ENCODE data around the gene ADAMTSL1. TPM values are rescaled to one million over a fixed set of nuclear protein-coding genes. Genes with fewer than 3 reads are reported as not detected.

The ADAMTSL1 gene
- total RNA-seq, 4 donors from 2014 or later = 2.0 to 7.3 (median 3.7) TPM

DNA sequence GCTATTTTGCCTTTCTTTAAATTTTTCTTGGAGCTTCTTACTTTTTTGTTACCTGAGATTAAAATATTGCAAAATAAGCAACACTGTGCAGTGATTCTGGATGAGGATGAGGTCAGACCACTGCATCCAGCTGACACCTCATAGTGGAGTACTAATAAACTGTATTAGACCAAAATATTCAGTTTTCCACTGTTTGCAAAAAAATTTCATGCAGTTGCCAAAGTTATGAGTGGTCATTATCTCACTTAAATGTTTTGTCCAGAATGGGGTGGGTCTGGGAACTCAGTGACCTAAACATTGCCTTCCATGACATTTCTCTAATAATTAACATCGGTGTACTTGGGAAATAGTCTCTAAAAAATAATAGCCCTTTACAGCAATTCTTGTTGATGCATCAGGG lies 143.8 kb downstream of the ADAMTSL1 start:
- DNase-seq (ENCODE audit: low spot score) (no peak), ATAC-seq (ENCODE audit: low FRiP score) (no peak)
- no peak for TF ChIP-seq CTCF (IDR thresholded peaks at IDR 0.05)

- TF ChIP-seq CTCF (IDR thresholded peaks at IDR 0.05) = no peak
- DNase-seq (ENCODE audit: low spot score) = no peak
These were observed 144.9 kb downstream of the ADAMTSL1 start for GRCh38 chr9:18618862-18619261.

GRCh38 chr9:18622186-18622836 lies 148.4 kb downstream of the ADAMTSL1 start:
- no peak for TF ChIP-seq CTCF (IDR thresholded peaks at IDR 0.05)
- no peak for ATAC-seq (ENCODE audit: low FRiP score)

More at GRCh38 chr9:18618862-18619261, 144.9 kb downstream of the ADAMTSL1 start:
- no peak for ATAC-seq (ENCODE audit: low FRiP score)

GRCh38 chr9:18623221-18624079 lies 149.5 kb downstream of the ADAMTSL1 start:
- no peak for TF ChIP-seq CTCF (IDR thresholded peaks at IDR 0.05)
- ATAC-seq (ENCODE audit: low FRiP score) = no peak
- DNase-seq (ENCODE audit: low spot score) = no peak

More at GRCh38 chr9:18622186-18622836, 148.4 kb downstream of the ADAMTSL1 start:
- no peak for DNase-seq (ENCODE audit: low spot score)

GRCh38 chr9:18626046-18626698 lies 152.2 kb downstream of the ADAMTSL1 start:
- ATAC-seq (ENCODE audit: low FRiP score) (no peak), DNase-seq (ENCODE audit: low spot score) (no peak)
- no peak for TF ChIP-seq CTCF (IDR thresholded peaks at IDR 0.05)

- TF ChIP-seq CTCF (IDR thresholded peaks at IDR 0.05) = no peak
- DNase-seq (ENCODE audit: low spot score) (no peak), ATAC-seq (ENCODE audit: low FRiP score) (no peak)
These were observed 155.2 kb downstream of the ADAMTSL1 start for GRCh38 chr9:18629136-18629535.

Measured in omental fat pad (tissue), 4 donors.